Liver (tissue), 2 donors: Measurements from ENCODE around the gene MAFF.

Experiments
- TF ChIP-seq, protein P1 (sequence below): fragments of 150-350 bp; IDR thresholded peaks from 2 replicates; pipeline ENCODE4 v1.5.1; 2017; ENCODE audit warnings: improper control_type of control experiment, low read depth, low read length; ENCODE audit not compliant: missing input control
- TF ChIP-seq, protein P2 (sequence below): IDR thresholded peaks from 2 replicates; pipeline ENCODE4 v1.6.1; 2016; ENCODE audit warnings: antibody characterized with exemption
- TF ChIP-seq, protein P3 (sequence below): IDR thresholded peaks from 2 replicates; pipeline ENCODE4 v1.6.1; 2016; ENCODE audit warnings: antibody characterized with exemption, mild to moderate bottlenecking
- TF ChIP-seq, protein P4 (sequence below): IDR thresholded peaks from 2 replicates; pipeline ENCODE4 v1.6.1; 2016; ENCODE audit warnings: antibody characterized with exemption
- donor health status: healthy.

DNA sequence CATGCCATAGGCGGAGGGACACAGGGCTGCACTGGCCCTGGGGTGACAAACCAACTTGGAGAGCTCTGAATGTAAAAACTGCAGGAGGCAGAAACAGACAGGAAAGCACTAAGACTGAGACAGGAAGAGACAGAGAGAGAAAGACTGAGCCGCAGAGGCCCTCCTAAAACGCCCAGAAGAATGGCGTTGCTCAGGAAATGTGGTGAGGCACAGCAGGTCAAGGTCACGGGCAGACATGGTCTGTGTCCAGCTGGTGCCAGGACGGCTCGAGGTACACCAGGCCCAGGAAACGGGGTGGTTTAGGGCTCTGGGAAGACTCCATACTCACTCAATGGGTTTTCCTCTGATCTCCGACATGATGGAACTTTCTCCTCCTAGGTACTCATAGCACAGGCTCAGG lies 29.1 kb downstream of the MAFF start:
- TF ChIP-seq, protein P1, sequence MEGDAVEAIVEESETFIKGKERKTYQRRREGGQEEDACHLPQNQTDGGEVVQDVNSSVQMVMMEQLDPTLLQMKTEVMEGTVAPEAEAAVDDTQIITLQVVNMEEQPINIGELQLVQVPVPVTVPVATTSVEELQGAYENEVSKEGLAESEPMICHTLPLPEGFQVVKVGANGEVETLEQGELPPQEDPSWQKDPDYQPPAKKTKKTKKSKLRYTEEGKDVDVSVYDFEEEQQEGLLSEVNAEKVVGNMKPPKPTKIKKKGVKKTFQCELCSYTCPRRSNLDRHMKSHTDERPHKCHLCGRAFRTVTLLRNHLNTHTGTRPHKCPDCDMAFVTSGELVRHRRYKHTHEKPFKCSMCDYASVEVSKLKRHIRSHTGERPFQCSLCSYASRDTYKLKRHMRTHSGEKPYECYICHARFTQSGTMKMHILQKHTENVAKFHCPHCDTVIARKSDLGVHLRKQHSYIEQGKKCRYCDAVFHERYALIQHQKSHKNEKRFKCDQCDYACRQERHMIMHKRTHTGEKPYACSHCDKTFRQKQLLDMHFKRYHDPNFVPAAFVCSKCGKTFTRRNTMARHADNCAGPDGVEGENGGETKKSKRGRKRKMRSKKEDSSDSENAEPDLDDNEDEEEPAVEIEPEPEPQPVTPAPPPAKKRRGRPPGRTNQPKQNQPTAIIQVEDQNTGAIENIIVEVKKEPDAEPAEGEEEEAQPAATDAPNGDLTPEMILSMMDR: no peak
- TF ChIP-seq, protein P2, sequence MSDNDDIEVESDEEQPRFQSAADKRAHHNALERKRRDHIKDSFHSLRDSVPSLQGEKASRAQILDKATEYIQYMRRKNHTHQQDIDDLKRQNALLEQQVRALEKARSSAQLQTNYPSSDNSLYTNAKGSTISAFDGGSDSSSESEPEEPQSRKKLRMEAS: no peak
- TF ChIP-seq, protein P3, sequence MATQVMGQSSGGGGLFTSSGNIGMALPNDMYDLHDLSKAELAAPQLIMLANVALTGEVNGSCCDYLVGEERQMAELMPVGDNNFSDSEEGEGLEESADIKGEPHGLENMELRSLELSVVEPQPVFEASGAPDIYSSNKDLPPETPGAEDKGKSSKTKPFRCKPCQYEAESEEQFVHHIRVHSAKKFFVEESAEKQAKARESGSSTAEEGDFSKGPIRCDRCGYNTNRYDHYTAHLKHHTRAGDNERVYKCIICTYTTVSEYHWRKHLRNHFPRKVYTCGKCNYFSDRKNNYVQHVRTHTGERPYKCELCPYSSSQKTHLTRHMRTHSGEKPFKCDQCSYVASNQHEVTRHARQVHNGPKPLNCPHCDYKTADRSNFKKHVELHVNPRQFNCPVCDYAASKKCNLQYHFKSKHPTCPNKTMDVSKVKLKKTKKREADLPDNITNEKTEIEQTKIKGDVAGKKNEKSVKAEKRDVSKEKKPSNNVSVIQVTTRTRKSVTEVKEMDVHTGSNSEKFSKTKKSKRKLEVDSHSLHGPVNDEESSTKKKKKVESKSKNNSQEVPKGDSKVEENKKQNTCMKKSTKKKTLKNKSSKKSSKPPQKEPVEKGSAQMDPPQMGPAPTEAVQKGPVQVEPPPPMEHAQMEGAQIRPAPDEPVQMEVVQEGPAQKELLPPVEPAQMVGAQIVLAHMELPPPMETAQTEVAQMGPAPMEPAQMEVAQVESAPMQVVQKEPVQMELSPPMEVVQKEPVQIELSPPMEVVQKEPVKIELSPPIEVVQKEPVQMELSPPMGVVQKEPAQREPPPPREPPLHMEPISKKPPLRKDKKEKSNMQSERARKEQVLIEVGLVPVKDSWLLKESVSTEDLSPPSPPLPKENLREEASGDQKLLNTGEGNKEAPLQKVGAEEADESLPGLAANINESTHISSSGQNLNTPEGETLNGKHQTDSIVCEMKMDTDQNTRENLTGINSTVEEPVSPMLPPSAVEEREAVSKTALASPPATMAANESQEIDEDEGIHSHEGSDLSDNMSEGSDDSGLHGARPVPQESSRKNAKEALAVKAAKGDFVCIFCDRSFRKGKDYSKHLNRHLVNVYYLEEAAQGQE: no peak
- TF ChIP-seq, protein P4, sequence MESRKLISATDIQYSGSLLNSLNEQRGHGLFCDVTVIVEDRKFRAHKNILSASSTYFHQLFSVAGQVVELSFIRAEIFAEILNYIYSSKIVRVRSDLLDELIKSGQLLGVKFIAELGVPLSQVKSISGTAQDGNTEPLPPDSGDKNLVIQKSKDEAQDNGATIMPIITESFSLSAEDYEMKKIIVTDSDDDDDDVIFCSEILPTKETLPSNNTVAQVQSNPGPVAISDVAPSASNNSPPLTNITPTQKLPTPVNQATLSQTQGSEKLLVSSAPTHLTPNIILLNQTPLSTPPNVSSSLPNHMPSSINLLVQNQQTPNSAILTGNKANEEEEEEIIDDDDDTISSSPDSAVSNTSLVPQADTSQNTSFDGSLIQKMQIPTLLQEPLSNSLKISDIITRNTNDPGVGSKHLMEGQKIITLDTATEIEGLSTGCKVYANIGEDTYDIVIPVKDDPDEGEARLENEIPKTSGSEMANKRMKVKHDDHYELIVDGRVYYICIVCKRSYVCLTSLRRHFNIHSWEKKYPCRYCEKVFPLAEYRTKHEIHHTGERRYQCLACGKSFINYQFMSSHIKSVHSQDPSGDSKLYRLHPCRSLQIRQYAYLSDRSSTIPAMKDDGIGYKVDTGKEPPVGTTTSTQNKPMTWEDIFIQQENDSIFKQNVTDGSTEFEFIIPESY: no peak
